Measurements from ENCODE around the gene ATXN1. TPM values are rescaled to one million over a fixed set of nuclear protein-coding genes. Genes with fewer than 3 reads are reported as not detected.

Gene ATXN1
- total and polyA plus RNA-seq, 2 experiments from 2014 or later, result 4.8 to 9.1 TPM

- TF ChIP-seq EZH2phosphoT487 (IDR thresholded peaks at IDR 0.05; ENCODE audit: unreplicated experiment) (no peak), CREB1 (CRISPR knock-in tag; IDR thresholded peaks at IDR 0.05; ENCODE audit: low read depth) (no peak), STAT1 (IDR thresholded peaks at IDR 0.05; ENCODE audit: unreplicated experiment) (no peak)
- TF ChIP-seq, protein P1, sequence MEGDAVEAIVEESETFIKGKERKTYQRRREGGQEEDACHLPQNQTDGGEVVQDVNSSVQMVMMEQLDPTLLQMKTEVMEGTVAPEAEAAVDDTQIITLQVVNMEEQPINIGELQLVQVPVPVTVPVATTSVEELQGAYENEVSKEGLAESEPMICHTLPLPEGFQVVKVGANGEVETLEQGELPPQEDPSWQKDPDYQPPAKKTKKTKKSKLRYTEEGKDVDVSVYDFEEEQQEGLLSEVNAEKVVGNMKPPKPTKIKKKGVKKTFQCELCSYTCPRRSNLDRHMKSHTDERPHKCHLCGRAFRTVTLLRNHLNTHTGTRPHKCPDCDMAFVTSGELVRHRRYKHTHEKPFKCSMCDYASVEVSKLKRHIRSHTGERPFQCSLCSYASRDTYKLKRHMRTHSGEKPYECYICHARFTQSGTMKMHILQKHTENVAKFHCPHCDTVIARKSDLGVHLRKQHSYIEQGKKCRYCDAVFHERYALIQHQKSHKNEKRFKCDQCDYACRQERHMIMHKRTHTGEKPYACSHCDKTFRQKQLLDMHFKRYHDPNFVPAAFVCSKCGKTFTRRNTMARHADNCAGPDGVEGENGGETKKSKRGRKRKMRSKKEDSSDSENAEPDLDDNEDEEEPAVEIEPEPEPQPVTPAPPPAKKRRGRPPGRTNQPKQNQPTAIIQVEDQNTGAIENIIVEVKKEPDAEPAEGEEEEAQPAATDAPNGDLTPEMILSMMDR (conservative IDR thresholded peaks at IDR 0.05; ENCODE audit: low read depth in 2 of 2), result no peak
Measured at GRCh38 chr6:16420715-16421461, 340.4 kb downstream of the ATXN1 start (continued).

- Histone ChIP-seq H3K27me3 (ENCODE audit: insufficient read depth) (no peaks in the 10 kb centered on the region), H3K36me3 (ENCODE audit: insufficient read depth) (no peaks in the 10 kb centered on the region), H3K79me2 (replicated peaks; ENCODE audit: insufficient read depth) (no peaks in the 10 kb centered on the region), H3K27ac (ENCODE audit: low read depth) (no peak overlapping the region), H3K4me3 (no peak overlapping the region), H2AFZ (no peak overlapping the region), H3K4me2 (0 out of 2 replicates have a peak overlapping the region, but pooled peaks have one; percentile 6), H3F3A (replicated peaks; ENCODE audit: low read depth) (no peaks in the 10 kb centered on the region), H3K4me1 (ENCODE audit: insufficient read depth) (peaks cover 15% of the 10 kb centered on the region), H4K20me1 (replicated peaks; ENCODE audit: insufficient read depth) (no peaks in the 10 kb centered on the region), H3K9me2 (ENCODE audit: insufficient read depth) (no peaks in the 10 kb centered on the region)
- peaks cover 23% of the 10 kb centered on the region for H3K4me1 Mint-ChIP-seq
- H3K27me3 Mint-ChIP-seq (ENCODE audit: insufficient read depth, low read depth, poor library complexity), result peaks cover 1% of the 10 kb centered on the region
- H3K36me3 Mint-ChIP-seq (ENCODE audit: low read depth), result no peaks in the 10 kb centered on the region
- no peak overlapping the region for H3K4me3 Mint-ChIP-seq
- DNase-seq (ENCODE audit: low spot score), result no peak
- no peaks in the 10 kb centered on the region for H3K9me3 Mint-ChIP-seq
- no peak overlapping the region for H3K27ac Mint-ChIP-seq
- no peak for ATAC-seq
- TF ChIP-seq NANOG (IDR thresholded peaks at IDR 0.05; ENCODE audit: borderline replicate concordance), result no peak
- TF ChIP-seq POLR2AphosphoS5 (IDR thresholded peaks at IDR 0.05; ENCODE audit: low read depth), result no peak
- TF ChIP-seq, protein P2, sequence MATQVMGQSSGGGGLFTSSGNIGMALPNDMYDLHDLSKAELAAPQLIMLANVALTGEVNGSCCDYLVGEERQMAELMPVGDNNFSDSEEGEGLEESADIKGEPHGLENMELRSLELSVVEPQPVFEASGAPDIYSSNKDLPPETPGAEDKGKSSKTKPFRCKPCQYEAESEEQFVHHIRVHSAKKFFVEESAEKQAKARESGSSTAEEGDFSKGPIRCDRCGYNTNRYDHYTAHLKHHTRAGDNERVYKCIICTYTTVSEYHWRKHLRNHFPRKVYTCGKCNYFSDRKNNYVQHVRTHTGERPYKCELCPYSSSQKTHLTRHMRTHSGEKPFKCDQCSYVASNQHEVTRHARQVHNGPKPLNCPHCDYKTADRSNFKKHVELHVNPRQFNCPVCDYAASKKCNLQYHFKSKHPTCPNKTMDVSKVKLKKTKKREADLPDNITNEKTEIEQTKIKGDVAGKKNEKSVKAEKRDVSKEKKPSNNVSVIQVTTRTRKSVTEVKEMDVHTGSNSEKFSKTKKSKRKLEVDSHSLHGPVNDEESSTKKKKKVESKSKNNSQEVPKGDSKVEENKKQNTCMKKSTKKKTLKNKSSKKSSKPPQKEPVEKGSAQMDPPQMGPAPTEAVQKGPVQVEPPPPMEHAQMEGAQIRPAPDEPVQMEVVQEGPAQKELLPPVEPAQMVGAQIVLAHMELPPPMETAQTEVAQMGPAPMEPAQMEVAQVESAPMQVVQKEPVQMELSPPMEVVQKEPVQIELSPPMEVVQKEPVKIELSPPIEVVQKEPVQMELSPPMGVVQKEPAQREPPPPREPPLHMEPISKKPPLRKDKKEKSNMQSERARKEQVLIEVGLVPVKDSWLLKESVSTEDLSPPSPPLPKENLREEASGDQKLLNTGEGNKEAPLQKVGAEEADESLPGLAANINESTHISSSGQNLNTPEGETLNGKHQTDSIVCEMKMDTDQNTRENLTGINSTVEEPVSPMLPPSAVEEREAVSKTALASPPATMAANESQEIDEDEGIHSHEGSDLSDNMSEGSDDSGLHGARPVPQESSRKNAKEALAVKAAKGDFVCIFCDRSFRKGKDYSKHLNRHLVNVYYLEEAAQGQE (IDR thresholded peaks at IDR 0.05; ENCODE audit: unreplicated experiment), result no peak
- no peak for TF ChIP-seq ZNF114 (CRISPR knock-in tag; IDR thresholded peaks at IDR 0.05)
- TF ChIP-seq, protein P3, sequence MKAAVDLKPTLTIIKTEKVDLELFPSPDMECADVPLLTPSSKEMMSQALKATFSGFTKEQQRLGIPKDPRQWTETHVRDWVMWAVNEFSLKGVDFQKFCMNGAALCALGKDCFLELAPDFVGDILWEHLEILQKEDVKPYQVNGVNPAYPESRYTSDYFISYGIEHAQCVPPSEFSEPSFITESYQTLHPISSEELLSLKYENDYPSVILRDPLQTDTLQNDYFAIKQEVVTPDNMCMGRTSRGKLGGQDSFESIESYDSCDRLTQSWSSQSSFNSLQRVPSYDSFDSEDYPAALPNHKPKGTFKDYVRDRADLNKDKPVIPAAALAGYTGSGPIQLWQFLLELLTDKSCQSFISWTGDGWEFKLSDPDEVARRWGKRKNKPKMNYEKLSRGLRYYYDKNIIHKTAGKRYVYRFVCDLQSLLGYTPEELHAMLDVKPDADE (IDR thresholded peaks at IDR 0.05), result no peak
- TF ChIP-seq, protein P1 (conservative IDR thresholded peaks at IDR 0.05; ENCODE audit: low read depth in 2 of 2), result no peak
- TF ChIP-seq STAT1 (IDR thresholded peaks at IDR 0.05; ENCODE audit: unreplicated experiment), result no peak
- no peak for TF ChIP-seq EZH2 (IDR thresholded peaks at IDR 0.05; ENCODE audit: low read depth, unreplicated experiment)
Measured at GRCh38 chr6:16420337-16420714, 340.9 kb downstream of the ATXN1 start.

Measured in GM23338 (cell line).